ENCODE data around the gene BCAT1.
"Not testable (repeated sequence)": the region's sequence is repeated elsewhere in the genome, so short reads cannot be mapped to it uniquely, and the experiment has no call there.

Gene BCAT1

DNA sequence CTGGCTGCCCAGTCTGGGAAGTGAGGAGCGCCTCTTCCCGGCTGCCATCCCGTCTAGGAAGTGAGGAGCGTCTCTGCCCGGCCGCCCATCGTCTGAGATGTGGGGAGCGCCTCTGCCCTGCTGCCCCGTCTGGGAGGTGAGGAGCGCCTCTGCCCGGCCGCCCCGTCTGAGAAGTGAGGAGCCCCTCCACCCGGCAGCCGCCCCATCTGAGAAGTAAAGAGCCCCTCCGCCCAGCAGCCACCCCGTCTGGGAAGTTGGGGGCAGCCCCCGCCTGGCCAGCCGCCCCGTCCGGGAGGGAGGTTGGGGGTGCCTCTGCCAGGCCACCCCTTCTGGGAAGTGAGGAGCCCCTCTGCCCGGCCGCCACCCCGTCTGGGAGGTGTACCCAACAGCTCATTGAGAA, 22.8 kb downstream of the BCAT1 start:
- DNase-seq, result not testable (repeated sequence)

DNA sequence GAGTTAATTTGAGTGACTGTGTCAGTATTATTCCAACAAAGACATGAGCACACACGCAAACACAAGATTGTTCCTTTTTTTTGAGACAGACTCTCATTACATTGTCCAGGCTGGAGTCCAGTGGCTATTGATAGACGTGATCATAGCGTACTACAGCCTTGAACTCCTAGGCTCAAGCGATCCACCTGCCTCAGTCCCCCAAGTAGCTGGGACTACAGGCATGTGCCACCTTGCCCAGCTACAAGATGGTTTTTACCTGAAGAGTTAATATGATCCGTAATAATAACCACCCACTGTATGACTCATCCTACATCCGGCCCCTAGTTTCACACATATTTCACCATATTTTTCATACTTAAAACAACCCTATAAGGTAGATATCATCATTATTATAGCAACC, 26.8 kb downstream of the BCAT1 start:
- peak; percentile 58 for DNase-seq

DNA sequence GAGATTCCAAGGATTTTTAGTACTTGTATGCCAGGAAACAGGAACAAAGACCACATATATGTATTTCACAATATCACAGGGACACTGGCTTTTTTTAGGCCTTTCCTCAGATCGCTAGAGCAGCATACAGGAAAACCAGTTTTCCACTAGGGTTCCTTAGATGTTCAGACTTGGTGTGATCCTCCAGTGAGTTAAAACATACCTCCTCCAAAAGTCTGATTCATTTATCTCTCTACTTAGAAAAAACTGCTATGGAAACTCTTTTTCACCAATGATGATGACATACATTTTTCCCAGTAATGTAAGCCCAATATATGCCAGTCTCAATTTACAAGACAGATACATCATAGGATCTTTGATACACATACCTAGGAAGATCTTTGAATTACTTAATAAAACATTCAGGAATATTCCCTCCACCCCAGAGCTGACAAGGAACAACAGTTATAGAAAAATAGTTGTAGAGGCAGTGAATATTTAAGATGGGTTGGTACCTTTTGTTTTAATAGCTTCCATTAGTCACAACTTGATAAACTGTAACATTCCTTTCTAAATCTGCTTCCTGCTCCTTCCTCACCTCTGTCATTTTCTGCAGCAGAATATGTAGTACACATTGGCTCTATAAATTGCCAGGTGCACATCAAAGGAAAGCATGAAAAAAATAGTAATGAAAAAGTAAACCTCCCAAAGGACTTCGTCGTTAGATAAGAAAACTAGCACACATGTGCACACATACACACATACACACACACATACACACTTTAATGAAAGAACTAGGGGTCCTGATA, 27.5 kb downstream of the BCAT1 start:
- DNase-seq, result no peak

DNA sequence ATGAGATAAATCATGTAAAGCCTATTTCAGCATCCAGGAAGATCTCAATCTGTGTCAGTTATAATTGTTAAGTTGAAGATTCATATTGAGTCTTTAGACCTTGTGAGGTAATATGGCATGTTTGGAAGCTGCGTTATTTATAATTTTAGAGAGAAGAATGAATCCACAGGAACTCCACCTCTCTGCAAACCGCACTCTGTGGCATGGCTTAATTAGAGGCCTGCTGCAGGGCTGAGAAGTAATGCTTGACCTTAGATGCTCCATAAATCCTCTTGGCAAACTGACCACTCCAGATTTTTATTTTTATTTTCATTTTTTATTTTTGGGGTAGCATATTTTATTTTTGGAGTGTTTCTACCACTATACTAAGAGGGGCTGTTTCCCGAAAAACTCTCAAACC, 28.8 kb downstream of the BCAT1 start:
- DNase-seq, result no peak

DNA sequence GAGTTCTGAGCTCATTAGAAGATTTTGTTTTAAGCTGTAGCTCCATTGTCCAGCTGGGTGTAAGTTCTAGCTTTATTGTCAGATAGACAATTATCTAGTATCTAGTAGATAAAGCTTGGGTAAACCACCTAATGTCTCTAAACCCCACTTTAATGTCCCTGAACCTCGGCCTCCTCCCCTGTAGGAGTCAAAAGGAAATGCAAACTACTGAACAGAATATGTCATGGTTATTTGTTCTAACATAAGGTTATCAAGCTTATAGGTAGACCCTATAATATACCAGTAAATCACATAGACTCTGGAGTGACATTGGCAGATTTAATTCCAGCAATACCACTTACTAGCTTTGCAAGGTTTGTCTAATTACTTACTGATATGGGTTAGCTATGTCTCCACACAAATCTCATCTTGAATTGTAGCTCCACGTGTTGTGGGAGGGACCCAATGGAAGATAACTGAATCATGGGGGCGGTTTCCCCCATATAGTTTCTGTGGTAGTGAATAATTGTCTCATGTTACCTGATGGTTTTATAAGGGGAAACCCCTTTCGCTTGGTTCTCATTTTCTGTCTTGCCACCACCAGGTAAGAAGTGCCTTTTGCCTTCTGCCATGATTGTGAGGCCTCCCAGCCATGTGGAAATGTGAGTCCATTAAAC, 29.4 kb downstream of the BCAT1 start:
- DNase-seq, result peak; percentile 58

DNA sequence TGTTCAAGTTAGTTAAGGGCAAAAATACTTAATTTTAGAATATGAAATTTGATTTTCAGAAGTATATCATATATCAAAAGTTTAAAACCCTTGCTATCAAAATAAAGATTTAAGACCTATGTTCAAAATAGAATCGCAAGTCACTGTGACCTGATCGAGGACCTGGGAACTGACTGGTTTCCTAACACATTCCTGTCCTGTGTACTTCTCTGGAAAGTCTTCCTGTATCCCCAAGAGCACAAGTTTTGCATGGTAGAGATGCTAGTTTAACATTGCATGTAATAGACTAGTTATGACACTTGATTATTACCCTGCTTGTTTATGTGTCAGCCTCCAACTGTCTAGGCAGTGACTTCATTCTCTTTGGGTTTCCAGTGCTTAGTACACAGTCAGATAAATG, 30.3 kb downstream of the BCAT1 start:
- DNase-seq, result no peak

DNA sequence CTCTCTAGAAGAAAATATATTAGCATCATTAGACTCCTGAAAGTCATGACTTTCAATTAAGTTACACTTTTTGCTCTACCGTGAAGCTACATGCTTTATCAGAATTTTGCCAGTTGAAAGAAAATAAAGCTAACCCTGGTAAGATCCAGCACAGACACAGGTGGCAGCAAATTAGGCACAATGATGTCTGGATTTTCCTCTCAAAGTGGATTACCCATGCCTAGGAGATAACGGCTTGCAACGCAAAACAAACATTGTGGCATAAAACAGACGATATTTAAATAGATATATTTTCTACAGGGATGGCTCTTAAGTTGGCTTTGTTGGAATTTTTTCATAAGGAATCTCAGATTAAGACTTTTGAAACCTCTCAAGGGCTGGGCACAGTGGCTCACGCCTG, 33.4 kb downstream of the BCAT1 start:
- DNase-seq, result no peak

DNA sequence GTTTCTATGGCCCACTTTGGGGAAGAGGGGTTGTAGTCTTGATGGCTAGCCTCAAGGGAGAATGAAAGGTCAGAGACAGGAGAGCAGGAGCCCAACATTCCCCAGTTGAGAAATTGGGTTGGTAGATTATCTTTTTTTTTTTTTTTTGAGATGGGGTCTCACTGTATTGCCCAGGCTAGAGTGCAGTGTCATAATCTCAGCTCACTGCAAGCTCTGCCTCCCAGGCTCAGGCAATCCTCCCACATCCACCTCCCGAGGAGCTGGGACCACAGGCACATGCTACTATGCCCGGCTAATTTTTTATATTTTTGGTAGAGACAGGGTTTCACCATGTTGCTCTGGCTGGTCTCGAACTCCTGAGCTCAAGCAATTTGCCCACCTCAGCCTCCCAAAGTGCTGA, 34.9 kb downstream of the BCAT1 start:
- no peak for DNase-seq

DNA sequence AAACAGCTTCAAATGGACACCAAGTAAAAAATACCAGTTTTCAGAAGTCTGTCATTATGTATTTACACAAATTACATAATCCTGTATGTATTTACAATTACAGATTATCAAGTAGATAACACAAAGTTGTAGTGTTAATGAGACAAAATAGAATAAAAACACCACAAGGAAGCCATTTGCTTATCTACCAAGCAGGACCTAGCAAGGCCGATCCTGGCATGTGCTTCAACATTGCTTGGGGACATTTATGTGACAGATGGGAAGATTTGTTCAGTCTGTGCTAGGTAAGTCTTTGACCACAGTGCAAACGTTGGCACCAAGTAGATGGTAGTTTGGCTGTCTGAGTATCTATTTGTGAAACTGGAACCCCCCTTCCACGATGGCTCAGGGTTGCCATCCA, 35.8 kb downstream of the BCAT1 start:
- no peak for DNase-seq

DNA sequence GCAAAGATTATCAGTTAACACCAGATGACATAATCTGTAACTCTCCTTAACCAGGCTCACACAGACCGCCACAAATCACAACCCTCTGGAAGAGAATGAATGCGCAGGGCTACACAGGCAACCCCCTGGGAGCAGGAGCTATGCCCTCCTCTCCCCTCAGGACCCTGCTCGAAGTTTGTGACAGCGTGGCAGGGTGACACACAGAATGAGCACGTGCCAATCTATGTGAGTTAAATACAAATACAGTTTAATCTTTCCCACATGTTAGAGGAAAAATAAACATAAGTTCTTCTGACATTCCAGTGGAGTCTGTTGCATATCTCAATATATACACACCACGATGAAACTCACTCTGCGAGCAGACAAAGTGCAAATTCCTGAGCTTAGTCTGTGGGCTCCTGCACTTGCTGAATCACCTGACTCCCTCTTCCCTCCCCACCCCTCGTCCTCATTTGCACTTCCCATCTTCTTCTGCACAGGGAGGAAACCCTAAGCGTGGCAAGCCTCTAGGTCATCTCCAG, 37.6 kb downstream of the BCAT1 start:
- no peak for DNase-seq

DNA sequence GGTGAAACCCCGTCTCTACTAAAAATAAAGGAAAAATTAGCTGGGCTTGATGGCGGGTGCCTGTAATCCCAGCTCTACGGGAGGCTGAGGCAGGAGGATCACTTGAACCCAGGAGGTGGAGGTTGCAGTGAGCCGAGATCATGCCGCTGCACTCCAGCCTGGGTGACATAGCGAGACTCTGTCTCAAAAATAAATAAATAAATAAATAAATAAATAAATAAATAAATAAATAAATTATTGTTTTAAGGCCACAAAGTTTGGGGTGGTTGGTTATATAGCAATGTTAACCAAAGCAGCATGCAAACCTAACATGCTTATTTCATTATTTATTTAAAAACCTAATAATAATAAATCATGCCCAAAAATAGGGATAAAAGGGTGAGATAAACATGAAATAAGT, 38.7 kb downstream of the BCAT1 start:
- not testable (repeated sequence) for DNase-seq

DNA sequence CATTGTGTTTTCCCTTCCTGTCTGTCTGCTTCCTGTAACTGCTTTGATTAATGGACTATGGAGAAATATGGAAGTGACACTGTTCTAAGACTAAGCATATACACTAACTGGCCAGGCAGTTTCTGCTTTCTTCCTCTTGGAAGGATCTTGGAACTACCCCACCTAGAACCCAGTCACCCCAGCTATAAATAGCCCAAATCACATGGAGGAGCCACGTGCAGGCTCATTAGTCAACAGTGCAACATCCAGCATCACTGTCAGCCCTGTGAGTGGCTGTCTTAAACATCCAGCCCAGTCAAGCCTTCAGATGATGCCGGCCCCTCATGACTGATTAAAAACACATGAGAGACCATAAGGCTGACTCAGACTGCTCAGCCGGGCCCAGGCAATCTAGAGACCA, 39.2 kb downstream of the BCAT1 start:
- DNase-seq, result no peak

DNA sequence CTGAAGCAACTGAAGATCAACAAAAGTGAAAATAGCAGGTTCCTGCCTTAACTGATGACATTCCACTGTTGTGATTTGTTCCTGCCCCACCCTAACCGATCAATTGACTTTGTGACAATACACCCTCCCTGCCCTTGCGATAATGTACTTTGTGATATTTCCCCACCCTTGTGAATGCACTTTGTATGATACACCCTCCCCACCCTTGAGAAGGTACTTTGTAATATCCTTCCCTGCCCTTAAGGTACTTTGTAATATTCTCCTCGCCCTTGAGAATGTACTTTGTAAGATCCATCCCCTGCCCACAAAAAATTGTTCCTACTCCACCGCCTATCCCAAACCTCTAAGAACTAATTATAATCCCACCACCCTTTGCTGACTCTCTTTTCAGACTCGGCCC, 41.4 kb downstream of the BCAT1 start:
- no peak for DNase-seq

DNA sequence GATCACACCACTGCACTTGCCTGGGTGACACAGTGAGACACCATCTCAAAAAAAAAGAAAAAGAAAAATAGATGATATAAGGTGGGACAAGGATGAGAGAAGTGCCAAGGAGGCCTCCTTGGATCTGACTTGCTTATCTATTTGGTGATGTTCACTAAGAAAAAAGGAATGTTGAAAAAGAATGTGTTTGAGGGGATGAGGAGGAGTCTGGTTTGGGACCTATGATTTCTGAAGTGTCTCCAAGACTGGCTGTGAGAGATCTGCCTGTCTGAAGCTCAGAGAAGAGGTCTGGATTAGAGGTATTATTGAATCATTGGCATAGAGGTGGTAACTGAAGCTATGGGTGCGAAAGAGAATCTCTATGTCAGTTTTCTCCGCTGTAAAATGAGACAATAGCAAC, 42.8 kb downstream of the BCAT1 start:
- DNase-seq, result no peak

DNA sequence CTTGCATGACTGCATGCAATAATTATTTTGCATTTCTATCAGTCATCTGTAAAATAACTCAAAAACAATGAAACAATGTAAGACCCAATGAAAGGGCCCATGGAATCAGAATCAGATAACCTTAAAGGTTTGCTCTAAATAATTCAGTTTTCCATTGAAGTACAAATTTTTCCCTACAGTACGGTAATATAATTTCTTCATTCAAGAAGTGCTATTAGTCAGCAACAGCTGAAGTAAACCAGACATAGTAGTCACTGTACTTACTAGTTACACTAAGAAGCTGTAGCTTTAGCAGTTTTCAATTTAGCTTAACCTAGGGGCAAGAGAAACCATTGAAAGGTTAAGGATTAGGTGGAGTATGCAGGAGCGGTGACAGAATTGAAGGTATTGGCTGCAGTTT, 43.5 kb downstream of the BCAT1 start:
- DNase-seq, result no peak

DNA sequence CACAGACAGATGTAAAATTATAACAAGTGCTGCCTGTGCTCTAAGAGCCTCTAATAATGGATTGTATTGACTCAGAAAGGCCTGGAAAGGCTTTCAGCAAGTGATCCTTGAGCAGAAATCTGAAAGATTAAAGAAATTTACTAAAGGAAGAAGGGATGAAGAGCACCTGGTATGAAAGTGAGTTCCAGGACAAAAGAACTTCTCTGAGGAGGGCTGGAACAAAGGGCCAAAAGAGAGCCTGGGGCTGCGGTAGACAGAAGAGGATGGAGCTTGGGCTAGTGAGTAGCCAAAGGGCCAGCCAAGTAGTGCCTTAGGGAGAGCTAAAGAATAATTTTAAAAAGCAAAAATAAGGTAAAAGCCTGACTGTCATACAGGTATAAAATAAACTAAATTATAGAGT, 44.0 kb downstream of the BCAT1 start:
- no peak for DNase-seq

DNA sequence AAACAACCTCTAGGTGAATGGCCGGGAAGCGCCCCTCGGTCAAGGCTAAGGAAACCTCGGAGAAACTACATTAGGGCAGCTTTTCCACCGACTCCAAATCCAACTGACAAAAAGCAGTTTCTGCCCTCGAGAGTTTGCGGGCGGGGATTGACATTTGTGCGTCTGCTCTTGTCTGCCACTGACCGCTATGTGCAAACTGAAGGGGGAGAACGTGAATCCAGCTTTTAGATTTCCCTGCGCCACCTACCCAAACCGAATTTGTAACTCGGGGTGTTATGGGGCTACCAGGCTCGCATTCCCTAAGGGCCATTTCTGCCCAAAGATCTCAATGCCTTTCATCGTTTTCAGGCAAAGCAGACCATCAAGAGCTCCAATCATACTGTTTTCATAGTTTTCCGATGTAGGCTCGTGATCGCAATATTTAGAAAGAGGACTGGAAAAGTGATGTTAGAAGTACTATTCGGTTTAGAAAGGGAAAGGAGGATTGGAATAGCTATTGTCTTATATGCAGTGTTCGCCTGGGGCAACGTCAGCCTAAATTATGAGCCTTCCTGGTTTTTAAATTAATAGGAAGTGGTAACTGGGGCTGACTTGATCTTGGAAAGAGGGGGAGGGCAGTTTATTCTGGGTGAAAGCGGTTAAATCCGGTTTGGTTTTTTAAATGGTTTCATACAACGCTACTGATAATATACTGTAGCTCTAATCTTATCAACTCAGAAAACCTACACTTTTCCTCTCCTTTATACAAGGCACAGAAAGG, 45.4 kb downstream of the BCAT1 start:
- peak; percentile 52 for DNase-seq

DNA sequence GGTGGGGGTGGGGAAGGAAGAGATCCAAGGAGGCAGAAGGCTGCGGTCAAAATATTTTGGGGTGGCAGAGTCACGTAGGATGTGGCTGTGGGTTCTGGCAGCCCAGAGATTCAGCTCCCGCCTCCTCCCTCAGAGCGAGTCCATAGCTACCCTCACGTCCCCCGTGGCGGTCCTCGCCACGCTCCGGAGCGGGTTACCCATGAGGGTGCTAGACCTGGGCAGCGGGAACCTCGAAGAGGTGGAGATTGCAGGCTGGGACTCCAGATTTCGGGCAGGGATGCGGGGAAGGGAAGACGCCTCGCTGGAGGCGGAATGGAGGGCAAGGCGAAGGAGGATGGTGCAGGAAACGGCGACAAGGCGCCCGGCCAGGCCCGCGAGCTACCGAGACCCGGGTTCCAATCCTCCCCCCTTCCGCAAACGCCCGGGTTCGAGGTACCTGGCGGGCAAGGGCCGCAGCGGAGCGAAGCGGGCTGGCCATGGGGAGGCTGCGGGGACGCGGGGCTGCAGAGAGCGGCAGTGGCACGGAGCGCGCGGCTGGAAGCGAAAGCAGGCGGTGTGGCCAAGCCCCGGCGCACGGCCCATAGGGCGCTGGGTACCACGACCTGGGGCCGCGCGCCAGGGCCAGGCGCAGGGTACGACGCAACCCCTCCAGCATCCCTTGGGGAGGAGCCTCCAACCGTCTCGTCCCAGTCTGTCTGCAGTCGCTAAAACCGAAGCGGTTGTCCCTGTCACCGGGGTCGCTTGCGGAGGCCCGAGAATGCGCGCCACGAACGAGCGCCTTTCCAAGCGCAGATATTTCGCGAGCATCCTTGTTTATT, 46.2 kb downstream of the BCAT1 start:
- peak; percentile 75 for DNase-seq

DNA sequence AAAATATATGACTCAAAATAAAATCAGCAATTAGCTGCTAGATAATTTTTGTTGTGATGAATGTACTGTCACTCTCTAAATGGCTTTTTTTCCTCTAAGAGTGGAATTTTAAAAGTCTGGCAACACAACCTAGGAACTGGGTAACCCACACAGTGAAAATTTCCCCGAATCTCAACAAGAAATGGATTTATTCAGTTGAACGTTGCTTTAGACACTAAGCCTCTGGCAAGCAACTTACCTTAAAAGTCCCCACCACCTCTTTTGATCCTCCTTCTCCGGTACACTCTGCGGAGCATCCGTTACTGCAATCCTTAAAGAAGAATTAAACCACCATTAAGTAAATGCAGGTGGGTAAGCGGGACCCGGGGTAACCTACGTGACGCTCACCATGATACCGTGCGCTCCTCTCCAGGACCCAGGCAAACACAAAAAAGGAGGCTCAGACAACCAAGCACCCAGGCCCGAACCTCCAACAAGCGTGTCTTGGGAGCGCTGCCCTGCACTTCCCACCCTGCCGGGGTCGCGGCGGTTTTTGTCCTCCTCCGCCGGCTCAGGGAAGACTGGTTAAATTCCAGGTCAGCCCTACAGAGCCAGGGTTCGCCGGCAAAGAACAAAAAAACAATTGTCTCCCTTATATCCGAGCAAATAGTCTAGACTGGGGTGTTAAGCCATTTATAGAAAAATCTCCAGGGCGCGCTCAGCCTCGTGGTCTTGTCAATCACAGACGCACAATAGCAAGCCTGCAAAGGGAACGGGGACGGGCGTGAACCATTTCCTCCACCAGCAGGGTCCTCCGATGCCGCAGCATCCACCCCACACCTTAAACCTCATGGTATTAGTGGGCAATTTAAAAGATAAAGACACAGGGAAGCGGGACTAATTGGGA, 47.1 kb downstream of the BCAT1 start:
- DNase-seq, result peak; percentile 60

DNA sequence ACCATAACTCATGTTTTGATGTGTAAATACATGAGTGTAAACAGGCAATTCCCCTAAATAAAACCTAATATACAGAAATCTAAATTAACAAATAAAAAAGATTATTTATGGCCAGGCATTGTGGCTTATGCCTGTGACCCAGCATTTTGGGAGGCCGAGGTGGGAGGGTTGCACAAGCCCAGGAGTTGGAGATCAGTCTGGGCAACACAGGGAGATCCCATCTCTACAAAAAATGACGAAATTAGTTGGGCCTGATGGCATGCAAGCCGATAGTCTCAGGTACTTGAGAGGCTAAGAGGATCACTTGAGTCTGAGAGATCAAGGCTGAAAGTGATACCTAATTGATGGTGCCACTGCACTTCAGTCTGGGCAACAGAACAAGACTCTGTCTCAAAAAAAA, 48.7 kb downstream of the BCAT1 start:
- peak; percentile 21 for DNase-seq

DNA sequence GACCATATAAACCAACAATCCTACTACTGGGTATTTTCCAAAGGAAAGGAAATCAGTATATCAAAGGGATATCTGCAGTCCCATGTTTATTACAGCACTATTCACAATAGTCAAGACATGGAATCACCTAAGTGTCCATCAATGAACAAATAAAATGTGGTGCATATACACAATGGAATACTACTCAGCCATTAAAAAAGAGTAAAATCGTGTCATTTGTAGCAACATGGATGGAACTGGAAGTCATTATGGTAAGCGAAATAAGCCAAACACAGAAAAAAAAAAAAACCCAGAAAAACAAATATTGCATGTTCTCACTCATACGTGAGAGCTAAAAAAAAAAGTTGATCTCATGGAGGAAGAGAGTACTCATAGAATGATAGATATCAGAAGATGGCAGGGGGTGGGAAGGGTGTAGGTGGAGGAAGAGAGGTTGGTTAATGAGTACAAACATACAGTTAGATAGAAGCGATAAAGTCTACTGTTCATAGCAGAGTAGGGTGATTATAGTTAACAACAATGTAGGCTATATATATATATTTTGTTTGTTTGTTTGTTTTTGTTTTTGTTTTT, 49.3 kb downstream of the BCAT1 start:
- DNase-seq, result peak; percentile 50
